IMR-90 (cell line): ENCODE measurements around the gene NDUFS2. TPM values are rescaled to one million over a fixed set of nuclear protein-coding genes. Genes with fewer than 3 reads are reported as not detected.

Experiments
- ATAC-seq: fragments of 200-7000 bp; cut with Tn5 transposase; 2 replicates; pipeline ENCODE4 v1.9.1; 2020; ENCODE audit warnings: low read depth, mild to moderate bottlenecking, moderate library complexity
- BruUV-seq: library from RNA; stranded (reverse); fragments of 400-500 nt; replicated peaks from 2 replicates; lab custom pipeline; 2021; lab: Mats Ljungman, UMichigan
- CTCF ChIA-PET: fragments of 300-600 bp; formaldehyde crosslinking; extraction: SDS; loops from one replicate; lab custom pipeline; 2021; ENCODE audit warnings: antibody characterized with exemption; lab: Yijun Ruan, JAX
- POLR2A ChIA-PET: fragments of 300-600 bp; sonication (Branson Sonifier 250); formaldehyde crosslinking; loops from one replicate; lab custom pipeline; 2022; ENCODE audit warnings: antibody characterized with exemption; ENCODE audit not compliant: unreplicated experiment; lab: Charles Lee
- DNase-seq: peaks from one replicate; pipeline ENCODE4 v3.0.0; 2013
- H2AFZ ChIP-seq: replicated peaks from 2 replicates; pipeline ENCODE3; 2013; ENCODE audit warnings: low read length, mild to moderate bottlenecking; ENCODE audit not compliant: poor library complexity
- H2AK5ac ChIP-seq: 2 replicates; pipeline ENCODE4 v1.6.1; 2013; ENCODE audit warnings: low read depth, low read length, inconsistent platforms
- H2AK9ac ChIP-seq: replicated peaks from 2 replicates; pipeline ENCODE3; 2013; ENCODE audit warnings: mild to moderate bottlenecking, low read depth, low read length, moderate library complexity; ENCODE audit not compliant: poor library complexity
- H2BK120ac ChIP-seq: 2 replicates; pipeline ENCODE4 v1.6.1; 2013; ENCODE audit warnings: low read depth, low read length, inconsistent platforms
- H2BK15ac ChIP-seq: 3 replicates; pipeline ENCODE4 v1.6.1; 2013; ENCODE audit warnings: low read depth, low read length, inconsistent platforms
- H2BK20ac ChIP-seq: 2 replicates; pipeline ENCODE4 v1.6.1; 2013; ENCODE audit warnings: low read depth, mild to moderate bottlenecking, inconsistent platforms, low read length, moderate library complexity
- H2BK5ac ChIP-seq: 2 replicates; pipeline ENCODE4 v1.6.1; 2013; ENCODE audit warnings: mild to moderate bottlenecking, low read depth, low read length, inconsistent platforms; ENCODE audit not compliant: poor library complexity, severe bottlenecking
- H3K14ac ChIP-seq: replicated peaks from 2 replicates; pipeline ENCODE4 v1.6.1; 2013; ENCODE audit warnings: low read depth, low read length, inconsistent platforms
- H3K18ac ChIP-seq: 2 replicates; pipeline ENCODE4 v1.6.1; 2013; ENCODE audit warnings: low read depth, low read length, control low read depth
- H3K23ac ChIP-seq: 2 replicates; pipeline ENCODE4 v1.6.1; 2013; ENCODE audit warnings: low read depth, low read length, inconsistent platforms
- H3K27ac ChIP-seq: 2 replicates; pipeline ENCODE4 v1.5.1; 2013; ENCODE audit warnings: mild to moderate bottlenecking, control low read depth, low read length; ENCODE audit not compliant: insufficient read depth
- H3K27me3 ChIP-seq: 2 replicates; pipeline ENCODE4 v1.6.1; 2013; ENCODE audit warnings: low read length; ENCODE audit not compliant: control insufficient read depth, insufficient read depth
- H3K36me3 ChIP-seq: 2 replicates; pipeline ENCODE4 v1.6.1; 2013; ENCODE audit warnings: low read length, mixed read lengths; ENCODE audit not compliant: control insufficient read depth, insufficient read depth
- H3K4ac ChIP-seq: 2 replicates; pipeline ENCODE4 v1.6.1; 2013; ENCODE audit warnings: low read depth, low read length, inconsistent platforms
- H3K4me1 ChIP-seq: 2 replicates; pipeline ENCODE4 v1.6.1; 2013; ENCODE audit warnings: low read length, mixed read lengths; ENCODE audit not compliant: control insufficient read depth, insufficient read depth
- H3K4me2 ChIP-seq: 2 replicates; pipeline ENCODE4 v1.6.1; 2013; ENCODE audit warnings: low read depth, mild to moderate bottlenecking, control low read depth, low read length, moderate library complexity
- H3K4me3 ChIP-seq: 2 replicates; pipeline ENCODE4 v1.5.1; 2013; ENCODE audit warnings: low read depth, mild to moderate bottlenecking, control low read depth, low read length, moderate library complexity; ENCODE audit not compliant: insufficient read depth
- H3K56ac ChIP-seq: 2 replicates; pipeline ENCODE4 v1.6.1; 2013; ENCODE audit warnings: low read length, inconsistent platforms; ENCODE audit not compliant: insufficient read depth; ENCODE audit errors: extremely low read depth
- H3K79me1 ChIP-seq, 2 experiments: 2 replicates each; pipeline ENCODE4 v1.6.1; 2013; ENCODE audit warnings: low read length in 2 of 2, inconsistent platforms in 1 of 2, low read depth in 1 of 2
- H3K9ac ChIP-seq: 2 replicates; pipeline ENCODE4 v1.6.1; 2013; ENCODE audit warnings: low read depth, low read length, control low read depth
- H3K9me1 ChIP-seq: 2 replicates; pipeline ENCODE4 v1.6.1; 2013; ENCODE audit warnings: low read length, inconsistent platforms; ENCODE audit not compliant: insufficient read depth
- H3K9me3 ChIP-seq: 2 replicates; pipeline ENCODE4 v1.6.1; 2013; ENCODE audit warnings: low read length; ENCODE audit not compliant: control insufficient read depth, insufficient read depth
- H4K20me1 ChIP-seq: 2 replicates; pipeline ENCODE4 v1.6.1; 2013; ENCODE audit warnings: low read length, inconsistent platforms; ENCODE audit not compliant: insufficient read depth
- H4K5ac ChIP-seq: 2 replicates; pipeline ENCODE4 v1.6.1; 2013; ENCODE audit warnings: mild to moderate bottlenecking, low read depth, low read length, control low read depth
- H4K8ac ChIP-seq, 2 experiments: 2 replicates each; pipeline ENCODE4 v1.6.1; 2013; ENCODE audit warnings: low read depth in 2 of 2, low read length in 2 of 2, control low read depth in 1 of 2, inconsistent platforms in 1 of 2
- H4K91ac ChIP-seq: 2 replicates; pipeline ENCODE4 v1.6.1; 2013; ENCODE audit warnings: low read depth, low read length, inconsistent platforms; ENCODE audit not compliant: insufficient read depth
- BHLHE40 ChIP-seq: fragments of 150-350 bp; IDR thresholded peaks from 2 replicates; pipeline ENCODE4 v1.6.1; 2016; ENCODE audit warnings: mild to moderate bottlenecking, low read depth, low read length
- CEBPB ChIP-seq: IDR thresholded peaks from 2 replicates; pipeline ENCODE4 v1.6.1; 2012; ENCODE audit warnings: low read depth, low read length, improper control_type of control experiment
- CHD1 ChIP-seq: IDR thresholded peaks from 2 replicates; pipeline ENCODE4 v1.6.1; 2012; ENCODE audit warnings: low read depth, low read length, improper control_type of control experiment
- MAFK ChIP-seq: IDR thresholded peaks from 2 replicates; pipeline ENCODE4 v1.6.1; 2012; ENCODE audit warnings: low read depth, low read length, improper control_type of control experiment
- MAZ ChIP-seq: IDR thresholded peaks from 2 replicates; pipeline ENCODE4 v1.6.1; 2012; ENCODE audit warnings: low read depth, mild to moderate bottlenecking, low read length, improper control_type of control experiment, moderate library complexity, borderline replicate concordance
- MXI1 ChIP-seq: IDR thresholded peaks from 2 replicates; pipeline ENCODE4 v1.6.1; 2012; ENCODE audit warnings: low read depth, mild to moderate bottlenecking, low read length, moderate library complexity, borderline replicate concordance
- NFE2L2 ChIP-seq: fragments of 150-350 bp; IDR thresholded peaks from 2 replicates; pipeline ENCODE4 v1.6.1; 2016; ENCODE audit warnings: low read depth, mild to moderate bottlenecking, low read length
- POLR2A ChIP-seq: IDR thresholded peaks from 2 replicates; pipeline ENCODE4 v1.6.1; 2012; ENCODE audit warnings: mild to moderate bottlenecking, low read depth, low read length
- RAD21 ChIP-seq: IDR thresholded peaks from 2 replicates; pipeline ENCODE4 v1.6.1; 2012; ENCODE audit warnings: low read length, improper control_type of control experiment
- RCOR1 ChIP-seq: IDR thresholded peaks from 2 replicates; pipeline ENCODE4 v1.6.1; 2012; ENCODE audit warnings: mild to moderate bottlenecking, low read length, improper control_type of control experiment; ENCODE audit not compliant: insufficient replicate concordance
- RFX5 ChIP-seq: IDR thresholded peaks from 2 replicates; pipeline ENCODE4 v1.8.0; 2012; ENCODE audit warnings: low read depth, mild to moderate bottlenecking, low read length, moderate library complexity
- SMC3 ChIP-seq: fragments of 150-350 bp; IDR thresholded peaks from 2 replicates; pipeline ENCODE4 v1.6.1; 2016; ENCODE audit warnings: low read depth, mild to moderate bottlenecking, antibody characterized with exemption, low read length, moderate library complexity
- USF2 ChIP-seq: fragments of 150-350 bp; IDR thresholded peaks from 2 replicates; pipeline ENCODE4 v1.6.1; 2017; ENCODE audit warnings: mild to moderate bottlenecking, antibody characterized with exemption, low read length, low read depth
- WGBS, 2 experiments: methylation state at CpG; one replicate each; pipeline versions ENCODE4 v1.1.5 to v1.1.7; 2013; ENCODE audit warnings: missing lambda C conversion rate in 2 of 2; ENCODE audit not compliant: insufficient read length in 1 of 2; ENCODE audit errors: extremely low coverage in 2 of 2; 5-methylcytosine and 5-hydroxymethylcytosine counted together
- dilution Hi-C: fragments of 300-500 bp; cut with HindIII; formaldehyde crosslinking; loops from one replicate; pipeline ENCODE4 v1.14.3; 2018; ENCODE audit warnings: low sequenced_read_pairs; ENCODE audit not compliant: unreplicated experiment
- in situ Hi-C: fragments of 300-500 bp; cut with MboI; formaldehyde crosslinking; loops from 3 replicates; pipeline ENCODE4 v1.14.3; 2019; ENCODE audit warnings: low sequenced_read_pairs, inconsistent platforms, mixed read lengths
- intact Hi-C: fragments of 100-400 bp; cut with micrococcal nuclease; formaldehyde crosslinking; loops from 2 replicates; pipeline ENCODE4 v1.10.0; 2022
- polyA plus RNA-seq, 3 experiments: library from polyadenylated mRNA; depleted of rRNA; stranded (reverse); fragments of >200 nt; gene quantifications; 2 replicates each; pipeline ENCODE4 v1.2.3, GENCODE V29; 2012; ENCODE audit warnings: low replicate concordance in 1 of 3
- total RNA-seq: library from RNA; depleted of rRNA; stranded (reverse); fragments of >200 nt; gene quantifications from 2 replicates; pipeline ENCODE4 v1.2.3, GENCODE V29; 2012
- TF ChIP-seq, protein P1 (sequence below): fragments of 150-350 bp; IDR thresholded peaks from 2 replicates; pipeline ENCODE4 v1.6.1; 2016; ENCODE audit warnings: low read depth, mild to moderate bottlenecking, low read length, moderate library complexity, borderline replicate concordance
- TF ChIP-seq, protein P2 (sequence below): conservative IDR thresholded peaks from 2 replicates; pipeline ENCODE4 v1.5.1; 2012; ENCODE audit warnings: mild to moderate bottlenecking, low read depth, low read length, improper control_type of control experiment

NDUFS2 gene
- total and polyA plus RNA-seq, 2 of the 4 experiments (the other 2 are of a cell fraction), result 85.5 to 101 TPM

GRCh38 chr1:161164901-161165610 lies 37.1 kb upstream of the NDUFS2 start:
- H4K8ac ChIP-seq, result no peak overlapping the region
- DNase-seq (no peak), ATAC-seq (no peak)
- no peak overlapping the region for H3K27ac ChIP-seq
- WGBS, 2 experiments, result 91% methylated on average over 5 of the region's 14 CpGs; no CpG with 5 or more reads in 1 of the 2 experiments
- ChIA-PET CTCF (interaction anchor here (0.6 to 2.2 kb wide), 4 partner anchors 12 to 105 kb away, joined by 3 to 5 read pairs (median 4); partner anchors contain the start of genes B4GALT3 and TOMM40L), POLR2A (no interaction called here)
- no peaks in the 10 kb centered on the region for H3K27me3 ChIP-seq
- H3K23ac ChIP-seq, result no peak overlapping the region
- H3K36me3 ChIP-seq, result peaks cover 30% of the 10 kb centered on the region
- H3K4me2 ChIP-seq, result peak overlapping the region; percentile 89; the same call in 1 of the 2 replicates
- H3K56ac ChIP-seq, result no peak overlapping the region
- BruUV-seq, result no TSS peak
- H2AK5ac ChIP-seq, result no peak overlapping the region
- no peak overlapping the region for H2BK15ac ChIP-seq
- peak overlapping the region; percentile 60; the same call in 1 of the 2 replicates for H3K9ac ChIP-seq
- intact Hi-C loops (no loop called here), in situ Hi-C loops (no loop called here), dilution Hi-C loops (no loop called here)
- H3K4me3 ChIP-seq, result no peak overlapping the region
- H2BK5ac ChIP-seq, result no peak overlapping the region
- peaks cover 13 to 29% of the 10 kb centered on the region in 2 experiments for H3K79me1 ChIP-seq
- H4K20me1 ChIP-seq, result no peaks in the 10 kb centered on the region
- H3K18ac ChIP-seq, result no peak overlapping the region
- H3K4ac ChIP-seq, result no peak overlapping the region
- H4K5ac ChIP-seq, result no peak overlapping the region
- H2AK9ac ChIP-seq, result no peak overlapping the region
- no peak overlapping the region for H2AFZ ChIP-seq
- H3K4me1 ChIP-seq, result peaks cover 5% of the 10 kb centered on the region
- H3K14ac ChIP-seq, result no peak overlapping the region
- H2BK20ac ChIP-seq, result no peak overlapping the region
- H3K9me3 ChIP-seq, result no peaks in the 10 kb centered on the region
- no peak overlapping the region for H2BK120ac ChIP-seq
- H4K91ac ChIP-seq, result no peak overlapping the region
- H3K9me1 ChIP-seq, result peaks cover 9% of the 10 kb centered on the region
- TF ChIP-seq RCOR1, result no peak
- TF ChIP-seq, protein P1, sequence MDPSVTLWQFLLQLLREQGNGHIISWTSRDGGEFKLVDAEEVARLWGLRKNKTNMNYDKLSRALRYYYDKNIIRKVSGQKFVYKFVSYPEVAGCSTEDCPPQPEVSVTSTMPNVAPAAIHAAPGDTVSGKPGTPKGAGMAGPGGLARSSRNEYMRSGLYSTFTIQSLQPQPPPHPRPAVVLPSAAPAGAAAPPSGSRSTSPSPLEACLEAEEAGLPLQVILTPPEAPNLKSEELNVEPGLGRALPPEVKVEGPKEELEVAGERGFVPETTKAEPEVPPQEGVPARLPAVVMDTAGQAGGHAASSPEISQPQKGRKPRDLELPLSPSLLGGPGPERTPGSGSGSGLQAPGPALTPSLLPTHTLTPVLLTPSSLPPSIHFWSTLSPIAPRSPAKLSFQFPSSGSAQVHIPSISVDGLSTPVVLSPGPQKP, result no peak
- TF ChIP-seq RAD21, result no peak
- no peak for TF ChIP-seq MAFK
- TF ChIP-seq SMC3, result no peak
- TF ChIP-seq, protein P2, sequence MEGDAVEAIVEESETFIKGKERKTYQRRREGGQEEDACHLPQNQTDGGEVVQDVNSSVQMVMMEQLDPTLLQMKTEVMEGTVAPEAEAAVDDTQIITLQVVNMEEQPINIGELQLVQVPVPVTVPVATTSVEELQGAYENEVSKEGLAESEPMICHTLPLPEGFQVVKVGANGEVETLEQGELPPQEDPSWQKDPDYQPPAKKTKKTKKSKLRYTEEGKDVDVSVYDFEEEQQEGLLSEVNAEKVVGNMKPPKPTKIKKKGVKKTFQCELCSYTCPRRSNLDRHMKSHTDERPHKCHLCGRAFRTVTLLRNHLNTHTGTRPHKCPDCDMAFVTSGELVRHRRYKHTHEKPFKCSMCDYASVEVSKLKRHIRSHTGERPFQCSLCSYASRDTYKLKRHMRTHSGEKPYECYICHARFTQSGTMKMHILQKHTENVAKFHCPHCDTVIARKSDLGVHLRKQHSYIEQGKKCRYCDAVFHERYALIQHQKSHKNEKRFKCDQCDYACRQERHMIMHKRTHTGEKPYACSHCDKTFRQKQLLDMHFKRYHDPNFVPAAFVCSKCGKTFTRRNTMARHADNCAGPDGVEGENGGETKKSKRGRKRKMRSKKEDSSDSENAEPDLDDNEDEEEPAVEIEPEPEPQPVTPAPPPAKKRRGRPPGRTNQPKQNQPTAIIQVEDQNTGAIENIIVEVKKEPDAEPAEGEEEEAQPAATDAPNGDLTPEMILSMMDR, result no peak
- TF ChIP-seq CEBPB, result no peak
- no peak for TF ChIP-seq MXI1
- no peak for TF ChIP-seq POLR2A
- no peak for TF ChIP-seq BHLHE40
- no peak for TF ChIP-seq RFX5
- TF ChIP-seq CHD1, result no peak
- no peak for TF ChIP-seq NFE2L2
- no peak for TF ChIP-seq USF2
- no peak for TF ChIP-seq MAZ
